Hepatic stellate cell (primary cell): Measurements from ENCODE around the gene CTSH.
A peak's percentile ranks its signal among the peaks of the same experiment; 100 is the strongest.
"Not testable (repeated sequence)": the region's sequence is repeated elsewhere in the genome, so short reads cannot be mapped to it uniquely, and the experiment has no call there.

Source experiments
- DNase-seq: peaks from one replicate; pipeline ENCODE4 v3.0.0; 2011; ENCODE audit warnings: low spot score

Gene CTSH

DNA sequence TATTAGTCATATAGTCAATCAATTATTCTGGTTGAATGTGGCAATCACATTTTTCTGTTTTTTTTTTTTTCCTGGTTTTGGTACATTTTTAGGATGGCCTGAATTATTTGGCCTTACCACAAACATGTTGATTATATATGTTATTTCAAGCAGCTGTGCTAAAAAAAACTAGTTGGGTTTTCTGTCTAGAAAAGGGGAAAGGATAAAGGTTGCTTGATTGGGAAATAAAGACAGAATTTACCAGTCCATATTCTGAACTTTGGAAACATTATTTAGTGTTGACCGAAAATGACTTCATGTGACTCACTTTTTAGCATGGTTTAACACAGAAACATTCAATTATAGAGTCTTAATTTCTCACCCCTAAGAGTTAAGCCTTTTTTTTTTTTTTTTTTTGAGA lies 64.0 kb downstream of the CTSH start:
- peak; percentile 37 for DNase-seq

DNA sequence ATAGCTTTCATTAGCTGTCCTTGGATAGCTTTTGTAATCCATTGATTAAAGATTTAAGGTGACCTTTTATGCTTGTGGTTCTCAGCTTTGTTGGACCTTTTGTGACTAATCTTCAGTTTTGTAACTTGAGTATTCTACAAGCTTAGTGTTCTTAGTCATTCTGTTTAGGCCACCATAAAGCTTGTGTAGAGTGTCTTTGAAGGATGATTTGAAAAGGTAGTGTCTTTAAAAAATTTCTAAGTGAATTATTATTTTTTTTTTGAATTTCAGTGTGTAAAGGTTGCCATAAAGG lies 64.7 kb downstream of the CTSH start:
- DNase-seq = no peak

DNA sequence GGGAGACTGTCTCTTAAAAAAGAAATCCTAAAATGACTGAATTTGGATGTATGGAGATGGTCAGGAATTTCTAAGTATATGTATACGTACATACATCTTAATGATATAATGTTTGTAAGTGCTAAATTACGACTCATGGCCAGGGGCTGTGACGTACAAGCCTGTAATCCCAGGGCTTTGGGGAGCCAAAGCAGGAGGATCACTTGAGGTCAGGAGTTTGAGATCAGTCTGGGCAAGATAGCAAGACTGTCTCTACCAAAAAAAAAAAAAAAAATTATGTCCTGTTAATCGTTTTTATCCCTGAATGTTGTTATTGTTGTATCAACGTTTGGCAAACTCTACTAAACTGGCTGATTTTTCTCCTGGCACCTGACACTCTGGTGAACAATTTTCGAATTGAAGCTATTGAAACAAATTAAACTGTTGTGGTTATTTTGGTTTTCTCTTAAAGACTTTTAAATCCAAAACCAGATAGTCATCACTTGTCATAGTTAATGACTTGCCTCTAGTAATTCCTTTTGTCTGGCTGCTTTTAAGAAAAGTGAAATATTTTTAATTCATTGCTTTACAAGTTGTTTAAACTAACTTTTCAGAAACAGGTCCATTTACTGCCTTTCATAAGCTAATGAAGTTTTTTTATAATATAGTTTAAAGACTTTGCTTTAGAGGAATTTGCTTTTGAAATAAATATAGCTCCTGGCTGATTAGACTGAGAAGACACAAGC lies 65.2 kb downstream of the CTSH start:
- no peak for DNase-seq

DNA sequence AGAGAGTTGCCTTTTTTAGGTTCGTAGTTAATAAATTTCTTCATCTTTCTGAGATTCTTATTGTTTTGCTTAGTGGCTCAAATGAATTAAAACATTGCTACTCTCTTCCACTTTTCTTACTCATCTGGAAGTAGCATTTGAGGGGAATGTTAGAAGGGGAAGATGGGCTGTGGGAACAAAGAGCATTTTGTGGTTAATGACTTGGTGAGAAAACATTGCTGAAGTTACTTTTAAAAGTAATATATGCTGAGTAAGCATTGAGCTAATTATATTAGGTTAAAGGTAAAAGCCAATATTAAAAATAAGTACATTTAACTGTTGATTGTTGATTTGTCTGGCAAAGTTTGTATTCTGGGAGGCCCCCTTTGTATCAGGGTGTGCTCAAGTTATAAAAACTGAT lies 66.5 kb downstream of the CTSH start:
- DNase-seq = peak; percentile 31

DNA sequence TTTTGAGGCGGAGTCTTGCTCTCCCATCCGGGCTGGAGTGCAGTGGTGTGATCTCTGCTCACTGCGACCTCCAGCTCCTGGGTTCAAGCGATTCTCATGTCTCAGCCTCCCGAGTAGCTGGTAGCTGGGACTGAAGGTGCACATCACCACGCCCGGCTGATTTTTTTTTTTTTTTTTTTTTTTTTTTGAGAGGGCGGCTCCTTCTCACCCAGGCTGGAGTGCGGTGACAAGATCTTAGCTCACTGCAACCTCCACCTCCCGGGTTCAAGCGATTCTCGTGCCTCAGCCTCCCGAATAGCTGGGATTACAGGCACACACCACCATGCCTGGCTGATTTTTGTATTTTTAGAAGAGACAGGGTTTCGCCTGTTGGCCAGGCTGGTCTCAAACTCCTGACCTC lies 67.9 kb downstream of the CTSH start:
- not testable (repeated sequence) for DNase-seq

DNA sequence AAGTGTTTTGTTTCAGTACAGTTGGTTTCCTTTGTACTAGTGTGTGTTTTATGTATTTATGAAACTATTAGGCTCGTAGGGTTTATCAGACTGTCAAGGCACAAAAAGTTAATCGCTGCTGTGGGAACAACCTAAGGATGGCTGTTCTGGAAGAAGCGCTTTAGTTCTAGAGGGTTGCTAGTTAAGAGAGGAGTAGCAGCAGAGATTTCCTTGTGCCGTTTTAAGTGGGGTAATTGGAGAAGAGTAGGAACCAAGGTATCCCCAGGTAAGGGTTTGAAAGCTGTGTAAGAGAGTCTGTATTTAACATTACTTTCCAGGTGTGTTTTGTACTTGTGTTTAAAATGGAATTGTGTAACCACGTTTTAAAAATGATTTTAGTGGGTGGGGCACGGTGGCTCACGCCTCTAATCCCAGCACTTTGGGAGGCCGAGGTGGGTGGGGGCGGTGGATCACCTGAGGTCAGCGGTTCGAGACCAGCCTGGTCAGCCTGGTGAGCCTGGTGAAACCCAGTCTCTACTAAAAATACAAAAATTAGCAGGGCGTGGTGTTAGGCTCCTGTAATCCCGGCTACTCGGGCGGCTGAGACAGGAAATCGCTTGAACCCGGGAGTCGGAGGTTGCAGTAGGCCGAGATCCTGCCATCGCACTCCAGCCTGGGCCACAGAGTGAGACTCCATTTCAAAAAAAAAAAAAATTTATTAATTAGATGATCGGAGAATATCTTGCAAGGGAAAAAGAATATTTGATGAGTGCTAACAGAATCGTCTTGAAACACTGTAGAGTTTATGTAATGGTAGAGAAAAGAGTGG lies 69.5 kb downstream of the CTSH start:
- DNase-seq = no peak

DNA sequence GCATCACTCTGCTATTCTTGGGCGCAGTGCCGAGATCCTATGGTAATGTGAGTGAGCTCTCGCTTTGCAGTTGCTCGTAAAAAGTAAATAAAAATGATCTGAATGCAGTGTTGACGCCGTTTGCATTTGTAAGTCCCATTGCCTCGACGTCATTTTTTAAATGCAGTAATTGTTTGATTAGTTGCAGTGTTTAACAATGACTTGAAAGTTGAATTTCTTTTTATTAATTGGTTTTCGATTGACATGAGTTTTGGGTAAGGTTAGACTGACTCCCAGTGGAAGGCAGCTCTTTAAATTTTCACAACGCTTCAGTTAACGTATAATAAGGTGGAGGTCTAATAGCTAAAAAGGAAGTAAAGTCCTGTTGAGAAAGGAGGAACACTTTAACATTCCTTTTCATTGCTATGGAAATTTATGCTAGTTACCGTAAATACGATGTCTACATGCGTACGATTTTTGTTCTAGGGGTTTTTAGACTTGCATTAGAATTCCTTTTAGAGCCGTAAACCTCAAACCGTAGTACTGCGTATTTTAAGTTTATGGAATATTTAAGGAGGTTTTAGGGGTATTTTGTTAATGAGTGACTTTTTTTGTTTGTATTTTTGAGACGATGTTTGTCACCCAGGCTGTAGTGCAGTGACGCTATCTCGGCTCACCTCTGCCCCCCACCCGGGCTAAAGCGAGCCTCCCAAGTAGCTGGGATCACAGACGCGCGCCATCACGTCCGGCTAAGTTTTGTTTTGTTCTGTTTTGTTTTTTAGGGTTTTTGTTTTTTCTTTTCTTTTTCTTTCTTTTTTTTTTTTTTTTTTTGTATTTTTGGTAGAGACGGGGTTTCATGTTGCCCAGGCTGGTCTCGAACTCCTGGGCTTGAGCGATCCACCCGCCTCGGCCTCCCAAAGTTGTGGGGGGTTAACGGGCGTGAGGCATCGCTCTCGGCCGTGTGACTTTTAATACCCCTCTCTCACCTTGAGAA lies 70.8 kb downstream of the CTSH start:
- no peak for DNase-seq

DNA sequence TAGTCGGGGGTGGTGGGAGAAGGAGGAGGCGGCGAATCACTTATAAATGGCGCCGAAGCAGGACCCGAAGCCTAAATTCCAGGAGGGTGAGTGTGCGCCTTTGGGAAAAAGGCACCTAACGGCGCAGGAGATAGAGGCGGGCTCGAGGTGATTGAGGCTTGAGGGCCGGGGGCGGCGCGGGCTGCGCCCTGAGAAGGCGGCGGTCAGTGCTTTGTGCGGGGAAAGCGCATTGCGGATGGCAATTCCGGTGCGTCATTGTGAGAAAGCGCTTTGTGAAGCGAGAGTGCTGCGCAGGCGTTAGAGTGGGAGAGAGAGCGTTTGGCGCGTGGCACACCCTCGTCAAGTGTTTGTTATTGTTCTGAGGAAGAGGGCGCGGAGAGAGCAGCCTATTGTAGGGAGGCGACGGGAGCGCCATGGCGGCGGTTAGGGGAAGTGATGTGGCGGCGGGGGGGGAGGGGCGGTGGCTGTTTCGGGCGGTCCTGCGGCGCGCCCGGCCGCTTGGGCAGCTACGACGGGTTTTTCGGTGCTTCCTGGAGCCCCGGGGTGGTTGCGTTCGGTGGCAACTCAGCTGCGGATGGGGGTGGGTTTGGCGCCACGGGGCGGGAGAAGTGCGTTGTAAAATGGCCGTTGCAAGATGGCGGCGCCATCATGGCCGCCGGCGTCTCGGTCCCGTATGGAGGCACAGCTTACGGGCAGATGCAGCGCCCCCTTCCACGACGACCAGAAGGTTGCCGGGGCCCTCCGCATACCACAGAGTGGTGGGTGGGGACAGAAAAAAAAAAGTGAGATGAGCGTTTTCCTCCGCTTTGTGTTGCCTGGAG lies 71.7 kb downstream of the CTSH start:
- peak; percentile 73 for DNase-seq

DNA sequence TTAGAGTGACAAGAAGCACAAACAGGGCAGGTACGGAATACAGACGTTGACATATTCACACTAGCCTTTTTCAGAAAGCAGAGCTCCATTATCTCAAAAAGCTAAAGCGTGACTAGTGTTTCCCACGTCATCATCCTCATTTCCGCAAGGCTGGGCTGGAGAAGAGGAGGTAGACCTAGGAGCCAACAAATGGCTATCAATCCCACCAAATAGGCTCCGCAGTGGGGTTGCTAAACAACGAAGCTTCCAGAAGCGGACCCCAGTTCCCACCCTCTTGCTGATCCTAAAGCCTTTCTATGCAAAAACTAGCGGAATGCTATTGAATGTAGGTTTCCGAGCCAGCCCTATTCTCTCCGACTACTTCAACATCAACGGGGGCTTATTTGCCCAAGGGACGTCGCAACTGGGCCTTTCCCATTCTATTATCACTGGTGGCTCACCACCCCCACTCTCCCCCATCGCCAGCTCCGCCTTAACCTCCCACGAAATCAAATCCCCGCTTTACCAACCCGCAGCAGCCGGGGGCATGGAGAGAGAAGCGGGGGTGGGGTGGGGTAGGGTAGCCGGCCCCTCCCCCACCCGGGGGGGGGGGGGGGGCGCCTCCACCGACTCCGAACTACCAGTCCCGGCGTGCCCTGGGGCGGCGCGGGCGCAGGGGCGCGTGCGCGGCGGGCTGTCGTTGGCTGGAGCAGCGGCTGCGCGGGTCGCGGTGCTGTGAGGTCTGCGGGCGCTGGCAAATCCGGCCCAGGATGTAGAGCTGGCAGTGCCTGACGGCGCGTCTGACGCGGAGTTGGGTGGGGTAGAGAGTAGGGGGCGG lies 72.5 kb downstream of the CTSH start, which contains the start of gene MORF4L1:
Gene MORF4L1 (plus strand): TSS at position 736 of the 817 bp plus-strand sequence. CDS start 128 bp downstream, outside the sequence.
- peak; percentile 93 for DNase-seq

DNA sequence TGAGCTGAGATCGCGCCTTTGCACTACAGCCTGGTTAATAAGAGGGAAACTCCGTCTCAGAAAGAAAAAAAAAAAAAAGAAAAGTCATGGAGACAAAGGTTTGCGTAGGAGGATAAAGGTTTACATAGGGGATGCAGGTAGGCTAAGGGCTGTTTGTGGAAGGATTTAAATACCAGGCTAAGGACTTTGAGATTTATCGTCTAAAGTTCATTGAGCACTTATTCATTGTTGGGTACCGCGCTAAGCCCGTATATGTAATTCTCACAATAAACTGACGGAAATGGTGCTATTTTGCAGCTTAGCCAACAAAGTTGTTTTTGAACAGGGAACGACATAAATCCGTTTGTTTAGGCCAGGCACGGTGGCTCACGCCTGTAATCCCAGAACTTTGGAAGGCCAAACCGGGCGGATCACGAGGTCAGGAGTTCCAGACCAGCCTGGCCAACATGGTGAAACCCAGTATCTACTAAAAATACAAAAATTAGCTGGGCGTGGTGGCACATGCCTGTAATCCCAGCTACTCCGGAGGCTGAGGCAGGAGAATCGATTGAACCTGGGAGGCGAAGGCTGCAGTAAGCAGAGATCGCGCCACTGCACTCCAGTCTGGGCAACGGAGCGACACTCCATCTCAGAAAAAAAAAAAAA lies 73.2 kb downstream of the CTSH start:
- not testable (repeated sequence) for DNase-seq
